HepG2 (cell line): ENCODE measurements around the gene TCTA.
A peak's percentile ranks its signal among the peaks of the same experiment; 100 is the strongest.

Experiments used
- ARNT ChIP-seq: fragments of 450-650 bp; IDR thresholded peaks from 2 replicates; pipeline ENCODE4 v1.6.1; 2017
- HDAC1 ChIP-seq: sonication (generic); formaldehyde crosslinking; IDR thresholded peaks from 2 replicates; pipeline ENCODE4 v1.5.1; 2020; ENCODE audit warnings: mild to moderate bottlenecking, missing genetic modification reagents
- NR2F1 ChIP-seq, 2 experiments: fragments of 450-650 bp in 1 of 2; formaldehyde crosslinking in 1 of 2; IDR thresholded peaks; 2 replicates each; pipeline versions ENCODE4 v1.5.0 to v1.6.1; 2016 to 2020; ENCODE audit warnings: mild to moderate bottlenecking in 1 of 2, missing compliant biosample characterization in 1 of 2, missing genetic modification reagents in 1 of 2, moderate library complexity in 1 of 2
- POLR2AphosphoS5 ChIP-seq: IDR thresholded peaks from 2 replicates; pipeline ENCODE4 v1.6.1; 2012; ENCODE audit warnings: low read depth, low read length
- SIN3A ChIP-seq: IDR thresholded peaks from 2 replicates; pipeline ENCODE4 v1.6.1; 2011; ENCODE audit warnings: low read depth, mild to moderate bottlenecking, control low read depth, low read length, borderline replicate concordance
- SRSF9 ChIP-seq: fragments of 200-400 bp; formaldehyde crosslinking; IDR thresholded peaks from 2 replicates; pipeline ENCODE4 v1.6.1; 2018; ENCODE audit warnings: borderline replicate concordance, mild to moderate bottlenecking, low read depth, low read length; ENCODE audit not compliant: insufficient read depth, poor library complexity, severe bottlenecking
- ZNF274 ChIP-seq: sonication (generic); formaldehyde crosslinking; IDR thresholded peaks from 2 replicates; pipeline ENCODE4 v1.5.1; 2020; ENCODE audit warnings: mild to moderate bottlenecking, missing genetic modification reagents
- ZNF660 ChIP-seq: sonication (generic); formaldehyde crosslinking; IDR thresholded peaks from 2 replicates; pipeline ENCODE4 v1.5.1; 2020; ENCODE audit warnings: mild to moderate bottlenecking, low read depth, missing genetic modification reagents, borderline replicate concordance
- TF ChIP-seq, protein P1 (sequence below): sonication (generic); formaldehyde crosslinking; IDR thresholded peaks from 2 replicates; pipeline ENCODE4 v1.9.0; 2021; ENCODE audit warnings: mild to moderate bottlenecking, missing genetic modification reagents
- TF ChIP-seq, protein P2 (sequence below): sonication (generic); formaldehyde crosslinking; IDR thresholded peaks from 2 replicates; pipeline ENCODE4 v1.5.0; 2020; ENCODE audit warnings: mild to moderate bottlenecking, missing genetic modification reagents, moderate library complexity
- TF ChIP-seq, protein P3 (sequence below): sonication (generic); formaldehyde crosslinking; IDR thresholded peaks from 2 replicates; pipeline ENCODE4 v1.8.0; 2022; ENCODE audit warnings: mild to moderate bottlenecking, missing genetic modification reagents, moderate library complexity
- TF ChIP-seq, protein P4 (sequence below): sonication (generic); formaldehyde crosslinking; IDR thresholded peaks from 2 replicates; pipeline ENCODE4 v1.4.0; 2020; ENCODE audit warnings: missing genetic modification reagents

DNA sequence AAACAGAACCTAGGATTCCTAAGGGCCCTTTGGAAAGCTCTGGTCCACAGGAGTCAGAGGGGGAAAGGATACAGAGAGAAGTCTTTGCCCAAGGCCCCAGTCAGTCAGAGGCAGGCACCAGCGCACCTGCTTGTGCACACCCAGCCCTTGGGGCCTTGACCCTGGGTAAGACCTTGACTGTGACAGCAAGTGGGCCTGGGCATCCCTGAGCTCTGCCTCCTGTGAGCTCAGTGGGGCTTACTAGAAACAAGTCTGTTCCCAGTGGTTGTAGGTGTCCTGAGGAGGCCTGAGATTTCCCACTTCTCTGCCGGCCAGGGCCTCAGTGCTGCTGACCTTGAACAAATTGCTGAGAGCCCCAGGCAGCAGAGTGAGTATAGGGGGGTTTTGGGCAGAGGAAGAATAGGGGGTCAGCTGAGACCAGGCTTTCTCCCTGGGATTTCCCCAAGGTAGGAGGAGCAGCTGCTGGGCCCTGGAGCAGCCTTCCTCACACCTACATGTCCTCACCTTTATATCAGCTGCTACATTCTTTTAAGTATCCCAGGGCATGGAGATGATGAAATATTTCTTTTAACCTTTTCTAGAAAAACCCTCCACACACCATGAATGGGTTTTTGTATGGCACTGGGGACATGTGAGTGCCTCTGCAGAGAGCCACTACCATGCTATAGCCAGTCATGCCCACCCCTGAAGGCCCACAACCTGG is 48.1 kb downstream of the TCTA start:
- TF ChIP-seq SIN3A (no peak), POLR2AphosphoS5 (no peak), HDAC1 (CRISPR knock-in tag) (no peak), ZNF660 (CRISPR knock-in tag) (no peak), ZNF274 (CRISPR knock-in tag) (no peak), NR2F1 (CRISPR knock-in tag; IDR thresholded peaks at IDR 0.05) (0 out of 4 replicates have a peak, but pooled peaks of 1 of the 2 experiments have one; percentile 16), SRSF9 (no peak), ARNT (no peak)
- TF ChIP-seq, protein P1, sequence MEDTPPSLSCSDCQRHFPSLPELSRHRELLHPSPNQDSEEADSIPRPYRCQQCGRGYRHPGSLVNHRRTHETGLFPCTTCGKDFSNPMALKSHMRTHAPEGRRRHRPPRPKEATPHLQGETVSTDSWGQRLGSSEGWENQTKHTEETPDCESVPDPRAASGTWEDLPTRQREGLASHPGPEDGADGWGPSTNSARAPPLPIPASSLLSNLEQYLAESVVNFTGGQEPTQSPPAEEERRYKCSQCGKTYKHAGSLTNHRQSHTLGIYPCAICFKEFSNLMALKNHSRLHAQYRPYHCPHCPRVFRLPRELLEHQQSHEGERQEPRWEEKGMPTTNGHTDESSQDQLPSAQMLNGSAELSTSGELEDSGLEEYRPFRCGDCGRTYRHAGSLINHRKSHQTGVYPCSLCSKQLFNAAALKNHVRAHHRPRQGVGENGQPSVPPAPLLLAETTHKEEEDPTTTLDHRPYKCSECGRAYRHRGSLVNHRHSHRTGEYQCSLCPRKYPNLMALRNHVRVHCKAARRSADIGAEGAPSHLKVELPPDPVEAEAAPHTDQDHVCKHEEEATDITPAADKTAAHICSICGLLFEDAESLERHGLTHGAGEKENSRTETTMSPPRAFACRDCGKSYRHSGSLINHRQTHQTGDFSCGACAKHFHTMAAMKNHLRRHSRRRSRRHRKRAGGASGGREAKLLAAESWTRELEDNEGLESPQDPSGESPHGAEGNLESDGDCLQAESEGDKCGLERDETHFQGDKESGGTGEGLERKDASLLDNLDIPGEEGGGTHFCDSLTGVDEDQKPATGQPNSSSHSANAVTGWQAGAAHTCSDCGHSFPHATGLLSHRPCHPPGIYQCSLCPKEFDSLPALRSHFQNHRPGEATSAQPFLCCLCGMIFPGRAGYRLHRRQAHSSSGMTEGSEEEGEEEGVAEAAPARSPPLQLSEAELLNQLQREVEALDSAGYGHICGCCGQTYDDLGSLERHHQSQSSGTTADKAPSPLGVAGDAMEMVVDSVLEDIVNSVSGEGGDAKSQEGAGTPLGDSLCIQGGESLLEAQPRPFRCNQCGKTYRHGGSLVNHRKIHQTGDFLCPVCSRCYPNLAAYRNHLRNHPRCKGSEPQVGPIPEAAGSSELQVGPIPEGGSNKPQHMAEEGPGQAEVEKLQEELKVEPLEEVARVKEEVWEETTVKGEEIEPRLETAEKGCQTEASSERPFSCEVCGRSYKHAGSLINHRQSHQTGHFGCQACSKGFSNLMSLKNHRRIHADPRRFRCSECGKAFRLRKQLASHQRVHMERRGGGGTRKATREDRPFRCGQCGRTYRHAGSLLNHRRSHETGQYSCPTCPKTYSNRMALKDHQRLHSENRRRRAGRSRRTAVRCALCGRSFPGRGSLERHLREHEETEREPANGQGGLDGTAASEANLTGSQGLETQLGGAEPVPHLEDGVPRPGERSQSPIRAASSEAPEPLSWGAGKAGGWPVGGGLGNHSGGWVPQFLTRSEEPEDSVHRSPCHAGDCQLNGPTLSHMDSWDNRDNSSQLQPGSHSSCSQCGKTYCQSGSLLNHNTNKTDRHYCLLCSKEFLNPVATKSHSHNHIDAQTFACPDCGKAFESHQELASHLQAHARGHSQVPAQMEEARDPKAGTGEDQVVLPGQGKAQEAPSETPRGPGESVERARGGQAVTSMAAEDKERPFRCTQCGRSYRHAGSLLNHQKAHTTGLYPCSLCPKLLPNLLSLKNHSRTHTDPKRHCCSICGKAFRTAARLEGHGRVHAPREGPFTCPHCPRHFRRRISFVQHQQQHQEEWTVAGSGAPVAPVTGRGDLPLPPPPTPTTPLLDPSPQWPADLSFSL (CRISPR knock-in tag) = no peak
- TF ChIP-seq, protein P2, sequence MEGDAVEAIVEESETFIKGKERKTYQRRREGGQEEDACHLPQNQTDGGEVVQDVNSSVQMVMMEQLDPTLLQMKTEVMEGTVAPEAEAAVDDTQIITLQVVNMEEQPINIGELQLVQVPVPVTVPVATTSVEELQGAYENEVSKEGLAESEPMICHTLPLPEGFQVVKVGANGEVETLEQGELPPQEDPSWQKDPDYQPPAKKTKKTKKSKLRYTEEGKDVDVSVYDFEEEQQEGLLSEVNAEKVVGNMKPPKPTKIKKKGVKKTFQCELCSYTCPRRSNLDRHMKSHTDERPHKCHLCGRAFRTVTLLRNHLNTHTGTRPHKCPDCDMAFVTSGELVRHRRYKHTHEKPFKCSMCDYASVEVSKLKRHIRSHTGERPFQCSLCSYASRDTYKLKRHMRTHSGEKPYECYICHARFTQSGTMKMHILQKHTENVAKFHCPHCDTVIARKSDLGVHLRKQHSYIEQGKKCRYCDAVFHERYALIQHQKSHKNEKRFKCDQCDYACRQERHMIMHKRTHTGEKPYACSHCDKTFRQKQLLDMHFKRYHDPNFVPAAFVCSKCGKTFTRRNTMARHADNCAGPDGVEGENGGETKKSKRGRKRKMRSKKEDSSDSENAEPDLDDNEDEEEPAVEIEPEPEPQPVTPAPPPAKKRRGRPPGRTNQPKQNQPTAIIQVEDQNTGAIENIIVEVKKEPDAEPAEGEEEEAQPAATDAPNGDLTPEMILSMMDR = no peak
- TF ChIP-seq, protein P3, sequence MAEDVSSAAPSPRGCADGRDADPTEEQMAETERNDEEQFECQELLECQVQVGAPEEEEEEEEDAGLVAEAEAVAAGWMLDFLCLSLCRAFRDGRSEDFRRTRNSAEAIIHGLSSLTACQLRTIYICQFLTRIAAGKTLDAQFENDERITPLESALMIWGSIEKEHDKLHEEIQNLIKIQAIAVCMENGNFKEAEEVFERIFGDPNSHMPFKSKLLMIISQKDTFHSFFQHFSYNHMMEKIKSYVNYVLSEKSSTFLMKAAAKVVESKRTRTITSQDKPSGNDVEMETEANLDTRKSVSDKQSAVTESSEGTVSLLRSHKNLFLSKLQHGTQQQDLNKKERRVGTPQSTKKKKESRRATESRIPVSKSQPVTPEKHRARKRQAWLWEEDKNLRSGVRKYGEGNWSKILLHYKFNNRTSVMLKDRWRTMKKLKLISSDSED = no peak
- TF ChIP-seq, protein P4, sequence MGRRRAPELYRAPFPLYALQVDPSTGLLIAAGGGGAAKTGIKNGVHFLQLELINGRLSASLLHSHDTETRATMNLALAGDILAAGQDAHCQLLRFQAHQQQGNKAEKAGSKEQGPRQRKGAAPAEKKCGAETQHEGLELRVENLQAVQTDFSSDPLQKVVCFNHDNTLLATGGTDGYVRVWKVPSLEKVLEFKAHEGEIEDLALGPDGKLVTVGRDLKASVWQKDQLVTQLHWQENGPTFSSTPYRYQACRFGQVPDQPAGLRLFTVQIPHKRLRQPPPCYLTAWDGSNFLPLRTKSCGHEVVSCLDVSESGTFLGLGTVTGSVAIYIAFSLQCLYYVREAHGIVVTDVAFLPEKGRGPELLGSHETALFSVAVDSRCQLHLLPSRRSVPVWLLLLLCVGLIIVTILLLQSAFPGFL (CRISPR knock-in tag) = no peak
